Posterior vena cava (tissue), 2 donors: ENCODE measurements around the gene NOL8. TPM values are rescaled to one million over a fixed set of nuclear protein-coding genes. Genes with fewer than 3 reads are reported as not detected.

Experiments
- DNase-seq: peaks from one replicate; pipeline ENCODE4 v3.0.0-alpha.2; 2020; ENCODE audit warnings: low spot score
- intact Hi-C, 2 donors: fragments of 100-400 bp; cut with DNase I; formaldehyde crosslinking; loops; one replicate each; pipeline versions ENCODE4 v1.14.1 to v1.14.2; 2022 to 2023
- microRNA-seq, 2 donors: library from miRNA; unstranded; fragments of <30 nt; microRNA quantifications; one replicate each; pipeline ENCODE4 v1.2.0, GENCODE V29; 2020 to 2021; ENCODE audit warnings: borderline microRNAs expressed in 2 of 2
- total RNA-seq, 2 donors: library from RNA; stranded (reverse); fragmentation: NEBNext Ultra II Directional; extraction: Animal tissue kit (Norgen Biotek cat#: 25700); gene quantifications; one replicate each; pipeline ENCODE4 v1.2.1, GENCODE V29; 2021
- donor health status: DM: yes; HTN: yes; CAD: no.
- donor health status: DM: yes; HTN: yes; CAD: no.

Gene NOL8
- total RNA-seq, 2 donors from 2014 or later: 24.0 to 30.6 TPM

DNA sequence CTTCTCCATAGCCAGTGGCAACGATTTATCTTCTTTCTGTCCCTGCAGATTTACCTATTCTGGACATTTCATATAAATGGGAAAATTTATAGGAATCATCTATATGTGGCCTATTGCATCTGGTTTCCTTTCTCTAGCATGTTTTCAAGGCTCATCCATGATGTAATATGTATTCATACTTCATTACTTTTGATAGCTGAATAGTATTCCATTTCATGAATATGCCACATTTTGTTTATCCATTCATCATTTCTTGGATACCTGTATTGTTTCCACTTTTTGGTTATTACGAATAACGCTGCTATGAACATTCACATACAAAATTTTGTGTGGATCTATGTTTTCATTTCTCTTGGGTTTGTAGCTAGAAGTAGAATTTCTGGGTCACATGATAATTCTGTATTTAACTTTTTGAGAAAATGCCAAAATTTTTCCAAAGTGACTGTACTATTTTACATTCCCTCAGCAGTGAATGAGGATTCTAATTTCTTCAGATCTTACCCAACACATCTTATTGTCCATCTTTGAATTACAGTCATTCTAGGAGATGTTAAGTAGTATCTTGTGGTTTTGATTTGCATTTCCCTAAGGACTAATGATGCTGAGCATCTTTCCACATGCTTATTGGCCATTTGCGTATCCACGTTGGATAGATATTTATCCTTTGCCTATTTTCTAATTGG, 35.3 kb downstream of the NOL8 start:
- intact Hi-C loops: no loop called here
- no peak for DNase-seq

DNA sequence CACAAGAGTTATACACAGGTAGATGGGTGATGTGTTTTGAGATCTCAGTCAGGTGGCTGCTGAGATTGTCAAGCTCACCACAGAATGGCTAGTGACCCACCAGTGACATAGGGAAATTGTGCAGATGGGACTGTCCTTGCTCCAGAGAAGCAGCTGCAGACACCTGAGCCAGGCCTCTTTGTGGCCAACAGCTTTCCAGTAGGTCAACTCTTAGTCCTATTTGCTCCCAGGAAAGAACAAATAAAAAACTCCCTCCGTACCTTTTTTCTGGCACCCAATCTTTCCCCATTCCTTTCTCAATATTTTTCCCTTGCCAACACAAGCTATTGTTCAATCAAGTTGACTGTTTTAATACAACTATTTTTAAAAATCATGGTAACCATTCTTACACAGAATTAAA, 45.8 kb downstream of the NOL8 start:
- DNase-seq: no peak
- intact Hi-C loops: no loop called here

DNA sequence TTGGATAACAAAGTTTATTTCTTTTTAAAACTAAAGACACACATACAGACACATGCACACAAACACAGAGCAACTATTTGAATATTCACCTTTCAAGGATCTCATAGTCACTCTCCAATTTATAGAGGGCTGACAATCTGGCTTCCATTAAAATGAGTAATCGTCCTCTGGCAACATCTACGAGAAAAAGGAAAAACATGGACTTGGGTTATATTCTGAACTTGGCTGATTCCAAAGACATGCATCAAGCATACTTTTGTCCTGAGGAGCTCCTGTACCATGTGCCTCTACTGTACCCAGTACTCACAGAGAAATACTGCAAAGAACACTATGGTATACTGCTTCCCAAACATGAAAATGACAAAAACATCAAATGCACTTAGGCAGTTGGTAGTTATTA, 47.0 kb downstream of the NOL8 start:
- intact Hi-C loops: no loop called here
- DNase-seq: no peak

DNA sequence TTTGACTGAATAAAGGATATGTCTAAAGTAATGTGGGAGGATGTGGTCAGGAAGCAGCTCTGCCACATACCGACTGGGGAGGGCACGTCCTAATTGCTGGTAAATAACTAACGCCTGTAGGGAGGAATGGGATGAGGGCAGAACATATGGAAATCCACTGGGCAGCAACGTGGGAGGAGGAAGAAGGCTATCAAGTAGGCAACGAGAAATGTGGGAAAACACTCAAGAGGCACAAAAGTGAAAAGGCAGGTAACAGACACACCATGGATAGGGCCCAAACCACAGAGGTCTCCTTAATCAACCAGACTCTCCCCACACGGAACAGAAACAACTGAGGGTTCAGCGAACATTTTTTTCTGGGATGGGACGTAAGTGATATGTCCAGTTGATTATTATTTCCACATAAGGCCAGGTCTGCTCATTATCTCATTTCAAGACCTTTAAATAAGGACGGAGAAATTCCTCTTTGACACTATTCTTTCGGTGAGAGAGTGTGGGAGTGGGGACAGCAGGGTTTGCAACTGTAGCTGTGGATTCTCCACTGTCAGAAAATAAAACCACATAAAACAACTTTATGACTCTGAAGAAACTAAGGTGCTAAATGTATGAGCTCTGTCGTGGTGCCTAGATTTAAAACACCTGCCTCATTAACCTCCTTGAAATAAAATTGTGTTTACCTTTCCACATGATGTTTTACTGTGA, 48.7 kb downstream of the NOL8 start:
- intact Hi-C loops: no loop called here
- DNase-seq: no peak

DNA sequence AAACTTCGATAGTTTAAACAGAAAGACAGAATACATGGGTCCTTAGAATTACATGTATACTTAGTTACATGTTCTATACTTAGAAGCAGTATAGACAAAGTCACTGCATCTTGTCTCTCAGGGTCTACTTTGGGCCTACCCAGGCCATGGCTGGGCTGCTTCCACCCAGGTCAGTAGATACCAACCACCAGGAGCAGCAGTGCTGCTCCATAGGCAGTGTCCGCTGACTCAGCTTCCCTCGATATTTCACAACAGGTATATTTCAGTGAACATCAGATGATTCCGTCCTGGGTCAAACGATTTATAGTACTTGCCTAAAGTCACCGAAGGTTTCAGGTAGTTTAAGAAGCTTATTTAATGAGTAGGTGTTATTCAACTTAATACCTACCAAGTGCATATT, 49.6 kb downstream of the NOL8 start:
- DNase-seq: no peak
- intact Hi-C loops: no loop called here

DNA sequence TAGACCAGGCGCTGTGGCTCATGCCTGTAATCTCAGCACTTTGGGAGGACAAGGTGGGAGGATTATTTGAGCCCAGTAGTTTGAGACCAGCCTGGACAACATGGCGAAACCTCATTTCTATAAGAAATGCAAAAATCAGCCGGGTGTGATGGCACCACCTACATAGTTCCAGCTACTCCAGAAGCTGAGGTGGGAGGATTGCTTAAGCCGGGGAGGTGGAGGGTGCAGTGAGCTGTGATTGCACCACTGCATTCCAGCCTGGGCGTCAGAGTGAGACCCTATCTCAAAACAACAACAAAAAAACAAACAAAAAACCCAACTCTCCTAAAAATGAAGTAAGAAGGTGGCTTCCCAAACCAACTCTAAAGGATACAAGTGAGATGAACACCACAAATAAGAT, 54.6 kb downstream of the NOL8 start:
- DNase-seq: no peak
- intact Hi-C loops: no loop called here

DNA sequence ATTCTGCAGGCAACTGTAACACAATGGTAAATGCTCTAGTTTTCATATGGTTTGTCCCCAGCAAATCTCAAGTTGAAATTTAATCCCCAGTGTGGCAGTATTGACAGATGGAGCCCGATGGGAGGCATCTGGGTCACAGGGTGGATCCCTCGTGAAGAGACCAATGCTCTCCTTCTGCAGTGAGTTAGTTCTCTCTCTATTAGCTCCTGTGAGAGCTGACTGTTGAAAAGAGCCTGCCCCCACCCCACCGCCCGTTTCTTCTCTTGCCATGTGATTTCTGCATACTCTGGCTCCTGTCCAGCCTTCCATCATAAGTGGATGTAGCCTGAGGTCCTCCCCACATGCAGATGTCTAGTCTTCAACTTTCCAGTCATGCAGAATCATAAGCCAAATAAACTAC, 58.7 kb downstream of the NOL8 start:
- intact Hi-C loops: no loop called here

DNA sequence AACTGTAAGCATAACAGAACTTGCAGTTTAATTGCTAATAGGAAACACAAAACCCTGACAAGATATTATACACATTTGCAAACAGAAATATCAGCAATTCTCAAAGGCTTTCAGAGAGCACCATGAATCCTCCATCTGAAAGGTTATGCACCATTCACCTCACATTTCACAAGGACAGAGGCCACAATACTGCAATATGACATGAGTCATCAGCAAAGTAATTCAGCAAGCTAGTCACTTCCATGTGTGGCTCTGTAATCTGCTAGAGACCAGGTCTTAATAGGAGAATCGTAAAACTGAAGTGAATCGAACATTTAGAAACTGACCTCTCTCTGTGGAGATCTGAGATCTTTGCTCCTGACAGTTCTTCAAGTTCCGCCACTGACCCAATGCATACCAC, 60.0 kb downstream of the NOL8 start:
- DNase-seq: no peak
- intact Hi-C loops: no loop called here

More for the DNA sequence above, 58.7 kb downstream of the NOL8 start:
- DNase-seq: no peak

DNA sequence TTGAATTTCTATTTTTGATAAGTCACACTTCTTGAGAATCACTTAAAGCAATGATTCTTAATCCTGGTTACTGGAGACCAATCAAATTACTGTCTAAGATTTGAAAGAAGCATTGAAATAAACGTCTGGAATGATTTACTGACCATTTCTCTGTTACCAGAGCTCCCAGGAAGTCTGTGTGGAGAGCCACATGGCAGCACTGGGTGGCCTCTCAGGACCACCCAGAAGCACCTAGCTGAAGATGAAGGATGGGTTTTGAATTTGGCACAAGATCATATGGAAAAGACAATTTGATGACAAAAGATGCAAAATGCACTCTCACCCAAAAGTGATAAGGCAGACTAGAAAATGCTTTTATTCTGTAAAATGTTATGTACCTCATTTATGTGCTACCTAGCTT, 62.0 kb downstream of the NOL8 start:
- intact Hi-C loops: no loop called here
- no peak for DNase-seq

DNA sequence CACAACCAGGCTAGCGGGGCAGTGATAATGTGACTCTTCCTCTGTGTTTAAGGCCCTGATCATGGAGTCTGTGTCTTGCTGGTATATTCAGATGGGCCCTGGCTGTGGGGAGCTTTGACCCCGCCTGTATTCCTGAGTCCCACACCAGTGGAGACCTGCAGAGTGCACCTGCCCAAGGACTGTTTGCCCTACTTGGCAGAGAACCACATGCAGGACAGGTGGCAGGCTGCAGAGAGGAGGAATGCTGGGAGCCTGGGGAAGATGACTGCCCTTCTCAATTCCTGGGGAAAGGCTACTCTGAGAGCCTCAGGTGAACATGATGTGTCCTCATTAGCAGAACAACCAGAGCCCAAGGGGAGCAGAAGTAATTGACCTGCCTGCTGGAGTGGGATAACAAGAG, 67.8 kb downstream of the NOL8 start:
- DNase-seq: no peak
- intact Hi-C loops: no loop called here

DNA sequence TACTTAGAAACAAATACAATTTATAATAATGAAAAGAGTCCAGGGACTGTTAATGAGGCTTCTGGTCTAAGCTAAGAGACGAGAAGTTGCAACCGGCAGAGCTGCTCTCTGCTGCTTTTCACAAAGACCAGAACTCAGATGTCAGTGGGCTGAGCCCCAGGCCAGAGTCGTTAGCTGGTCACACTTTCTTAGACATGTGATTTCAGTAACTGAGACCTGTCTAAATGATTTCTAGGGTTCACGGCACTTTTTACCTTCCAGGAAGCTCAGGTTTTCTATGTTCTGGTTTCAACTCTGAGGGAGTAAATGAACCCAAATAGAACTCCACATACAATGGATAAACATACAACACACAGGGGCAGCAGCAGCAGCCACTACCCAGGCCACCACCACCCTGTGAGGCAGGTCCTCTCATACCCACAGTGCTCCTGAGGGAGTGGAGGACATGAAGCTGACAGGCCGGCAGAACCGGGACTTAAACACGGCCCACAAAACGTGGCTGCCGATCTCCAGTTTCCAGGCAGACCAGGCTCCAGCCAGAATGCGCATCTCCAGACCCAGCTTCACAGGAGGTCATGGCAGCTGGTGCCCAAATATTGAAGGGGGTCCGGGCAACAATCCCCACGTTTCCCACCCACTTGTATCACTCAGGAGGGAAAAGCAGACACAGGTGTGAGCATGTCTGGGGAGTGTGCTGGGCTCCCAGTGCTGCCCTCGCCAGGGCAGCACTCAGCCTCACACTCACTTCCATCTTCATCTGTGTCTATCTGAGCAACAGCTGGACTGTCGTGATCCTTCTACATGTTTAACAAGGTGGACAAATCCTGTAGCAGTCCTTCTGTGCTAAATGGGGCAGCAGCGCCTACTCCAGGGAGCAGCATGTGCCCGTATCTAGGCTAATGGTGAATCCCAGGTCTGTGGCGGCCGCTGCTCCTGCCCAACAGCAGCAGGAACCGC, 70.5 kb downstream of the NOL8 start:
- no peak for DNase-seq
- intact Hi-C loops: no loop called here

DNA sequence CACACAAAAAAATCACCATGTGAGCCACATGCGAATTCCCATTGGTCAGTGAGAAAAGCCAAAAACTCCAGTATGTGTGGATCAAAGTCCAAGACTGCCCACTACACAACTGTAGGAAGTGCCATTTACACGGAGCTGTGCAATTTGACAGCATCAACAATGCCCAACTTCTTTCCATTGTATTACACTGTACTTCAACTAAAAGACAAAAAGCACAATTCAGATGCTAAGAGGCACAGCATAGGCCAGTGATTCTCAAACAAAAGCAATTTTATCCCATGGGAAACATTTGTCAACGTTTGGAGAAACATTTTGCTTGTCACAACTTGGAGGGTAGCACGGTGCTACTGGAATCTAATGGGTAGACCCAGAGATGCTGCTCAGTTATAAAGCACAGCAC, 71.5 kb downstream of the NOL8 start:
- intact Hi-C loops: no loop called here

DNA sequence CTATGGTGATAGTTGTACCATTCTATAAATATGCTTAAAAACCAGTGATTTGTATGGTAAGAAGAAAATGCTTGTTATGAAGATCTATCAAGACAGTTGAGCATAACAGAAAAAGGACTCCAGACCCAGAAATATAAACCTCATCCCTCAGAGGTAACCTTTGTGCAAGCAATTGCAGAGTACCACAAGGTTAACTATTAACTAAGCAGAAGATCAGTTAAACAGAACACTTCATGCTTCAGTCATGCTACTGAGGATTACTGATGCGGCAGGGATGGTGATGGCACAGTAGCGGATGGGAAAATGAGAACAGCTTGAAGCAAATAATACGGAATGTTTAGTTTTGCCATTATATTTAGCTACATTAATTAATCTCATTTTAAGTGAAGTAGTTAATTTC, 77.2 kb downstream of the NOL8 start:
- intact Hi-C loops: loop anchor here in 1 of 2 donors (10.0 kb wide), 1 partner anchor 113 kb away; no protein-coding TSS in a partner anchor
- no peak for DNase-seq

More for the DNA sequence above, 71.5 kb downstream of the NOL8 start:
- no peak for DNase-seq

Small RNAs within 50 kb of the gene (microRNA-seq; reads per million reads assigned to microRNA genes)
- gene MIR3651: 1.0 to 1.3 reads per million in 2 donors

Other genes with a start within 250 kb of the NOL8 start
- 10 to 100 TPM; 39.3 to 43.1 TPM for gene SPTLC1, start 209.9 kb downstream of the NOL8 start, total RNA-seq
- gene IARS1, start 31.7 kb downstream of the NOL8 start, total RNA-seq: 10 to 100 TPM; 82.6 to 87.1 TPM
- 1 to 10 TPM; 3.5 to 4.5 TPM for gene CENPP, start 603 bp upstream of the NOL8 start, total RNA-seq
- 10 to 100 TPM; 28.4 to 64.0 TPM for gene OGN, start 79.2 kb upstream of the NOL8 start, total RNA-seq
- 10 to 100 TPM; 15.1 to 47.0 TPM for gene OMD, start 99.1 kb upstream of the NOL8 start, total RNA-seq
- gene ASPN, start 157.2 kb upstream of the NOL8 start, total RNA-seq: 10 to 100 TPM; 22.5 to 34.5 TPM
- gene ECM2, start 210.6 kb upstream of the NOL8 start, total RNA-seq: 10 to 100 TPM; 27.6 to 46.1 TPM